ENCODE results near the gene TLN1.
A peak's percentile ranks its signal among the peaks of the same experiment; 100 is the strongest.

DNA sequence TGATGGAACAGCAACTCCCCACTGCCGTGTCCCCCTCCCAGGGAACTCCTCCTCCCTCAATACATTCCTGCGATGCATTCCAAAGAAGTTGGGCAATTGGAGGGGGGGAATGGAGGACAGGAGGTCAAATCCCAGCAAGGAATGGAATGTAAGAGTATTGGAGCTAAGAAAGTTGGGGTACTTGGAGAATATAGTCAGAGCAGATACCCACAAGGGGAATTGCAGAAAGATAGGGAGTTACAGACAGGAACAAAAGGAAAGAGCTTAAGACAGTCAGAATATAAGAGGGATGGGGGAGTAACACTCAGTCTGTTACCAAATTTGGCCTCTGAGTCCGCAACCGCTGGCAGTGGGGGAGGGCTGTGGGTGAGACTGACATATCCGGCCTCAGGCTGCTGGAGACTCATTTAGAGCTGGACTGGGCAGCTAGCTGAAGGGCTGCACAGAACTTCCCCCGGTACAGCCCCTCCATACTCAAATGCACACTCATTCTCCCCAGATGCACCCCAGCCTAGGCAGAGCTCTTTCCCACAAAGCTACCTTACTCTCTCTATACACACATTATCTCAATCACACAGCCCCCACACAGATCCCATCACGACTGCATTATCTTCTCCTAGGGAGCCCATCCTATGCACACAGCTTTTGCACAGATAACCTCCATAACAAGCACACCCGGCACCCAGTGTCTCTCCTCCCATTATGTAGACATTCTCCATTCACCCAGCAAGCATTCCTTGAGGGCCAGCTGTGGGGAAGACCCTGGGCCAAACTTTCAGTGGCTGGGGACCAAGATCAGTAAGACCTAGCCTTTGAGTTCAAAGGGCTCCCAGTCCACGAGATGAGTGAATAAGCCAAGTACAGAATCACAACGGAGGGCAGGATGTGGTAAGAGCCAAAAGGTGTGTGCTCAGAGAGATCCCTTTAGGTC is 3.7 kb downstream of the TLN1 start:
- TF ChIP-seq, protein P1, sequence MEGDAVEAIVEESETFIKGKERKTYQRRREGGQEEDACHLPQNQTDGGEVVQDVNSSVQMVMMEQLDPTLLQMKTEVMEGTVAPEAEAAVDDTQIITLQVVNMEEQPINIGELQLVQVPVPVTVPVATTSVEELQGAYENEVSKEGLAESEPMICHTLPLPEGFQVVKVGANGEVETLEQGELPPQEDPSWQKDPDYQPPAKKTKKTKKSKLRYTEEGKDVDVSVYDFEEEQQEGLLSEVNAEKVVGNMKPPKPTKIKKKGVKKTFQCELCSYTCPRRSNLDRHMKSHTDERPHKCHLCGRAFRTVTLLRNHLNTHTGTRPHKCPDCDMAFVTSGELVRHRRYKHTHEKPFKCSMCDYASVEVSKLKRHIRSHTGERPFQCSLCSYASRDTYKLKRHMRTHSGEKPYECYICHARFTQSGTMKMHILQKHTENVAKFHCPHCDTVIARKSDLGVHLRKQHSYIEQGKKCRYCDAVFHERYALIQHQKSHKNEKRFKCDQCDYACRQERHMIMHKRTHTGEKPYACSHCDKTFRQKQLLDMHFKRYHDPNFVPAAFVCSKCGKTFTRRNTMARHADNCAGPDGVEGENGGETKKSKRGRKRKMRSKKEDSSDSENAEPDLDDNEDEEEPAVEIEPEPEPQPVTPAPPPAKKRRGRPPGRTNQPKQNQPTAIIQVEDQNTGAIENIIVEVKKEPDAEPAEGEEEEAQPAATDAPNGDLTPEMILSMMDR (IDR thresholded peaks at IDR 0.05; ENCODE audit: insufficient read depth, low read length), result no peak
- TF ChIP-seq REST (IDR thresholded peaks at IDR 0.05; ENCODE audit: insufficient replicate concordance, low read depth) (no peak), POLR2AphosphoS5 (IDR thresholded peaks at IDR 0.05; ENCODE audit: low read depth) (peak; percentile 46; the same call in 1 of the 2 replicates), SPI1 (IDR thresholded peaks at IDR 0.05; ENCODE audit: borderline replicate concordance, low read depth) (no peak), GABPA (IDR thresholded peaks at IDR 0.05; ENCODE audit: low read depth) (no peak)
